ENCODE data around the gene ARFGAP2.

ARFGAP2 gene

DNA sequence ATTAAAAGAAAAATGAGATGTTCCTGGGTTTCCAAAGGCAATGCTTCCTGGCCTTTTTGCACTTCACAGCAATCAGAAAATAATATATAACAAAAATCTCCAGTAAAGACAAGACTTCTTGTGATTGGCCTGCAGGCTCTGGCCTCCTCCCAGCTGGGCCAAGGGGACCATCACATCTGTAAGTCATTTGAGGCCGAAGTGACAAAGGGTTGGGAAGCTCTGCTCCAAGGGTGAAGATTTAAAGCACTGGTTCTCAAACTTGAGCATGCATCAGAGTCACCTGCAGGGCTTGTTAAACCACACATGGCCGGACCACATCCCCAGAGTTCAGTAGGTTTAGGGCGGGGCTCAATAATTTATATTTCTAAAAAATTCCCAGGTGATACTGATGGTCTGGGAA is 32.1 kb downstream of the ARFGAP2 start:
- no peaks in the 10 kb centered on the region for H3K27me3 ChIP-seq (ENCODE audit: insufficient read depth, low read length)
- WGBS: 96% methylated on average over 3 of the region's 3 CpGs

DNA sequence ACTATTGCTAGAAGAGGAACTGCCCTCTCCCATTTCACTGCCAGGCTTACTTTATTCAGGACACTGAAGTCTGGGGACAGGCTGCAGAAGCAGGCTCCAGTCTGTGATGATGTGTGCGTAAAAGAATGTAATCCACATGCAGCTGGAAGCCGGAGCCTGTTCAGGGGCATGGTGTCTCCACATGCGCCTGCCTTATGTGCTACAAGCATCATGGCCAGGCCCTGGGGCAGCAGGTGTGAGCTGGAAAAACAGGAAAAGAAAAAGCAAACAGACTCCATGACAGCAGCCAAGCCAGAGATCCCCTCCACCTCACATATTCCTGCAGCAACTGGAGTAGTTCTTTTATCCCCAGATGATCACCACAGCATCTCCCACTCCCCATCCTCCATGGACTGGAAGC is 33.4 kb downstream of the ARFGAP2 start:
- H3K4me1 ChIP-seq (ENCODE audit: insufficient read depth, low read length): no peaks in the 10 kb centered on the region
- 82% methylated on average over 3 of the region's 3 CpGs for WGBS
- no peak overlapping the region for H3K27ac ChIP-seq (ENCODE audit: low read depth, low read length)
- no peaks in the 10 kb centered on the region; the same call in 1 of the 2 replicates for H3K36me3 ChIP-seq (ENCODE audit: insufficient read depth, low read length)
- no peaks in the 10 kb centered on the region for H3K27me3 ChIP-seq (ENCODE audit: insufficient read depth, low read length)
- no peak overlapping the region for H3K9ac ChIP-seq (ENCODE audit: low read depth, low read length)
- H3K9me3 ChIP-seq (ENCODE audit: insufficient read depth, low read depth, low read length): no peaks in the 10 kb centered on the region
- H3K4me3 ChIP-seq (ENCODE audit: low read length): no peak overlapping the region

More for the DNA sequence above, 32.1 kb downstream of the ARFGAP2 start:
- H3K36me3 ChIP-seq (ENCODE audit: insufficient read depth, low read length): no peaks in the 10 kb centered on the region
- H3K4me3 ChIP-seq (ENCODE audit: low read length): no peak overlapping the region
- H3K27ac ChIP-seq (ENCODE audit: low read depth, low read length): no peak overlapping the region
- H3K9me3 ChIP-seq (ENCODE audit: insufficient read depth, low read depth, low read length): no peaks in the 10 kb centered on the region
- no peaks in the 10 kb centered on the region for H3K4me1 ChIP-seq (ENCODE audit: insufficient read depth, low read length)
- H3K9ac ChIP-seq (ENCODE audit: low read depth, low read length): no peak overlapping the region

DNA sequence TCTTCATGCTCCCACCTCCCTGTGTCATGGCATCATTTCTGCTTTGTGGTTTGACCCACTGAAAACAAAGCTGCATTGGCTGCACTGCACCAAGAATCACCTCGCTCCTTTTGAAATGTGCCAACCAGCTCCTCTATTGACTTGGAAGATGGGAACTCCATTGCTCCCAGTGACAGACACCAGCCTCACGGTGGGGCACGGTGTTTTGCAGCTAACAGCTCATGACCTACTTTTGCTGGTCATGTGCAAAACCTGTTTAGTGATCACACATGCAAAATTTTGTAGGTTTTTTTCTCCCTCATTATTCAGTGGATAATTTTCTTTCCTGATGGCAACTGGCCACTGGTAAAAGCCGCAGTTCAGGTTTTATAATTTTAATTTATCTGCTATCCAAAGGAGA is 36.8 kb downstream of the ARFGAP2 start:
- H3K4me1 ChIP-seq (ENCODE audit: insufficient read depth, low read length): no peaks in the 10 kb centered on the region
- H3K9ac ChIP-seq (ENCODE audit: low read depth, low read length): no peak overlapping the region
- H3K36me3 ChIP-seq (ENCODE audit: insufficient read depth, low read length): peaks cover 3% of the 10 kb centered on the region; the same call in 1 of the 2 replicates
- H3K27ac ChIP-seq (ENCODE audit: low read depth, low read length): no peak overlapping the region
- no peak overlapping the region for H3K4me3 ChIP-seq (ENCODE audit: low read length)
- 97% methylated on average over 3 of the region's 4 CpGs for WGBS
- H3K9me3 ChIP-seq (ENCODE audit: insufficient read depth, low read depth, low read length): no peaks in the 10 kb centered on the region
- H3K27me3 ChIP-seq (ENCODE audit: insufficient read depth, low read length): no peaks in the 10 kb centered on the region

GRCh38 chr11:47137476-47137875 is 39.2 kb downstream of the ARFGAP2 start:
- Histone ChIP-seq H3K9me3 (ENCODE audit: insufficient read depth, low read depth, low read length) (no peaks in the 10 kb centered on the region), H3K27me3 (ENCODE audit: insufficient read depth, low read length) (no peaks in the 10 kb centered on the region), H3K9ac (ENCODE audit: low read depth, low read length) (no peak overlapping the region), H3K4me1 (ENCODE audit: insufficient read depth, low read length) (no peaks in the 10 kb centered on the region), H3K36me3 (ENCODE audit: insufficient read depth, low read length) (peaks cover 3% of the 10 kb centered on the region; the same call in 1 of the 2 replicates), H3K4me3 (ENCODE audit: low read length) (no peak overlapping the region), H3K27ac (ENCODE audit: low read depth, low read length) (no peak overlapping the region)
- WGBS: 94% methylated on average over 2 of the region's 2 CpGs

- no peaks in the 10 kb centered on the region for H3K9me3 ChIP-seq (ENCODE audit: insufficient read depth, low read depth, low read length)
- no peaks in the 10 kb centered on the region for H3K27me3 ChIP-seq (ENCODE audit: insufficient read depth, low read length)
- no peak overlapping the region for H3K9ac ChIP-seq (ENCODE audit: low read depth, low read length)
- no peak overlapping the region for H3K27ac ChIP-seq (ENCODE audit: low read depth, low read length)
- H3K4me3 ChIP-seq (ENCODE audit: low read length): no peak overlapping the region
- peaks cover 3% of the 10 kb centered on the region; the same call in 1 of the 2 replicates for H3K36me3 ChIP-seq (ENCODE audit: insufficient read depth, low read length)
- H3K4me1 ChIP-seq (ENCODE audit: insufficient read depth, low read length): no peaks in the 10 kb centered on the region
- 100% methylated on average over 3 of the region's 3 CpGs for WGBS
These were observed 39.8 kb downstream of the ARFGAP2 start for GRCh38 chr11:47136921-47137320.

GRCh38 chr11:47136327-47136726 is 40.4 kb downstream of the ARFGAP2 start:
- H3K36me3 ChIP-seq (ENCODE audit: insufficient read depth, low read length): peaks cover 3% of the 10 kb centered on the region; the same call in 1 of the 2 replicates
- H3K27me3 ChIP-seq (ENCODE audit: insufficient read depth, low read length): no peaks in the 10 kb centered on the region
- H3K9ac ChIP-seq (ENCODE audit: low read depth, low read length): no peak overlapping the region
- H3K4me1 ChIP-seq (ENCODE audit: insufficient read depth, low read length): no peaks in the 10 kb centered on the region
- H3K4me3 ChIP-seq (ENCODE audit: low read length): no peak overlapping the region
- 81% methylated on average over 3 of the region's 3 CpGs for WGBS
- H3K27ac ChIP-seq (ENCODE audit: low read depth, low read length): no peak overlapping the region
- no peaks in the 10 kb centered on the region for H3K9me3 ChIP-seq (ENCODE audit: insufficient read depth, low read depth, low read length)

- Histone ChIP-seq H3K36me3 (ENCODE audit: insufficient read depth, low read length) (peaks cover 2% of the 10 kb centered on the region; the same call in 1 of the 2 replicates), H3K27me3 (ENCODE audit: insufficient read depth, low read length) (no peaks in the 10 kb centered on the region), H3K9me3 (ENCODE audit: insufficient read depth, low read depth, low read length) (no peaks in the 10 kb centered on the region), H3K4me3 (ENCODE audit: low read length) (no peak overlapping the region), H3K9ac (ENCODE audit: low read depth, low read length) (no peak overlapping the region), H3K4me1 (ENCODE audit: insufficient read depth, low read length) (peaks cover 11% of the 10 kb centered on the region), H3K27ac (ENCODE audit: low read depth, low read length) (no peak overlapping the region)
- WGBS: 100% methylated on average over 1 of the region's 1 CpG
These were observed 43.7 kb downstream of the ARFGAP2 start for GRCh38 chr11:47132981-47133380.

- Histone ChIP-seq H3K4me3 (ENCODE audit: low read length) (no peak overlapping the region), H3K9me3 (ENCODE audit: insufficient read depth, low read depth, low read length) (no peaks in the 10 kb centered on the region), H3K27me3 (ENCODE audit: insufficient read depth, low read length) (no peaks in the 10 kb centered on the region), H3K27ac (ENCODE audit: low read depth, low read length) (no peak overlapping the region), H3K4me1 (ENCODE audit: insufficient read depth, low read length) (peaks cover 11% of the 10 kb centered on the region), H3K9ac (ENCODE audit: low read depth, low read length) (no peak overlapping the region), H3K36me3 (ENCODE audit: insufficient read depth, low read length) (no peaks in the 10 kb centered on the region)
These were observed 44.2 kb downstream of the ARFGAP2 start for GRCh38 chr11:47132490-47132889.

DNA sequence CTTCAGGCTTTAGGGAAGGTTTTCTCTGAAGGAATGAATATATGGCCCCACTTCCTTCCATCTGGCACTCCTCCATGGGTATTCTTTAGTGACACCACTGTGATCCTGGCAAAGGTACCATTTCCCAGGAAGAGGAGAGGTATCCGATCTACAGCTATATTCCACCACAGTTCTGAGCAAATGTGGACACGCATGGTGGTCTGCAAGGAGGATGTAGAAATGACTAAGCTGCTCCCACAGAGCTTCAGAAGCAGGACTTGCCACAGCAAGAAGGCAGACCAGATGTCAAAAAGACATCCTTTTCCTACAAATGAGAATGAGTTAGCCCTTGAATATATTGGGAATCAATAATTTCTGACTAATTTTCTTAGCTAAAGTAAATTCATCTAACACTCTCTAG is 45.5 kb downstream of the ARFGAP2 start:
- peaks cover 11% of the 10 kb centered on the region for H3K4me1 ChIP-seq (ENCODE audit: insufficient read depth, low read length)
- H3K27ac ChIP-seq (ENCODE audit: low read depth, low read length): peak overlapping the region; percentile 34; the same call in 1 of the 2 replicates
- no peaks in the 10 kb centered on the region for H3K36me3 ChIP-seq (ENCODE audit: insufficient read depth, low read length)
- H3K9me3 ChIP-seq (ENCODE audit: insufficient read depth, low read depth, low read length): no peaks in the 10 kb centered on the region
- H3K9ac ChIP-seq (ENCODE audit: low read depth, low read length): no peak overlapping the region
- 88% methylated on average over 2 of the region's 2 CpGs for WGBS
- H3K4me3 ChIP-seq (ENCODE audit: low read length): no peak overlapping the region
- H3K27me3 ChIP-seq (ENCODE audit: insufficient read depth, low read length): no peaks in the 10 kb centered on the region

- H3K9me3 ChIP-seq (ENCODE audit: insufficient read depth, low read depth, low read length): no peaks in the 10 kb centered on the region
- H3K36me3 ChIP-seq (ENCODE audit: insufficient read depth, low read length): no peaks in the 10 kb centered on the region
- H3K27me3 ChIP-seq (ENCODE audit: insufficient read depth, low read length): no peaks in the 10 kb centered on the region
- H3K27ac ChIP-seq (ENCODE audit: low read depth, low read length): peak overlapping the region; percentile 34; the same call in 1 of the 2 replicates
- no peak overlapping the region for H3K4me3 ChIP-seq (ENCODE audit: low read length)
- 40% methylated on average over 3 of the region's 3 CpGs for WGBS
- H3K4me1 ChIP-seq (ENCODE audit: insufficient read depth, low read length): peaks cover 11% of the 10 kb centered on the region
- no peak overlapping the region for H3K9ac ChIP-seq (ENCODE audit: low read depth, low read length)
These were observed 46.1 kb downstream of the ARFGAP2 start for GRCh38 chr11:47130543-47130942.

- H3K9me3 ChIP-seq (ENCODE audit: insufficient read depth, low read depth, low read length): no peaks in the 10 kb centered on the region
- H3K4me1 ChIP-seq (ENCODE audit: insufficient read depth, low read length): peaks cover 14% of the 10 kb centered on the region
- H3K27me3 ChIP-seq (ENCODE audit: insufficient read depth, low read length): no peaks in the 10 kb centered on the region
- H3K27ac ChIP-seq (ENCODE audit: low read depth, low read length): no peak overlapping the region
- no peak overlapping the region for H3K4me3 ChIP-seq (ENCODE audit: low read length)
- H3K36me3 ChIP-seq (ENCODE audit: insufficient read depth, low read length): no peaks in the 10 kb centered on the region
- no peak overlapping the region for H3K9ac ChIP-seq (ENCODE audit: low read depth, low read length)
- 83% methylated on average over 1 of the region's 2 CpGs for WGBS
These were observed 49.5 kb downstream of the ARFGAP2 start for GRCh38 chr11:47127213-47127612.

DNA sequence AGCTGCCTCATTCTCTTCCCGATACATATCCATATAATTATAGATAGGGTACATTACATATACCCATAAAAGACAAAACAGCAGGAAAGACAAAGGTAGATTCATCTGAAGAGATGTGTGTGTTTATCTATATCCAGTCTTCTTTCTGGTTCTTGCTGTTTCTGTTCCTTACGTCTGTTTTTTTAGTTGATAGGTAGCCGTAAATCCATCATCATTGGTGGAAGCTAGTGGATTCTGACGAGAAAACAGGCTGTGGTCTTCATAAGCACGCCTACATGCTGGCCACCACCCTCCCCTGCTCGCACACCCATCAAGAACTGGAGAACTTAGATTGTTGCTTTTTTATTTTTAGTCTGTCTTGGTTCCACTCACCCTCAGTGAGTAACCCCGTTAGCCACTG is 51.6 kb downstream of the ARFGAP2 start:
- no peaks in the 10 kb centered on the region for H3K36me3 ChIP-seq (ENCODE audit: insufficient read depth, low read length)
- H3K4me3 ChIP-seq (ENCODE audit: low read length): no peak overlapping the region
- no peaks in the 10 kb centered on the region for H3K9me3 ChIP-seq (ENCODE audit: insufficient read depth, low read depth, low read length)
- H3K4me1 ChIP-seq (ENCODE audit: insufficient read depth, low read length): peaks cover 2% of the 10 kb centered on the region; the same call in 1 of the 2 replicates
- no peaks in the 10 kb centered on the region for H3K27me3 ChIP-seq (ENCODE audit: insufficient read depth, low read length)
- no peak overlapping the region for H3K27ac ChIP-seq (ENCODE audit: low read depth, low read length)
- H3K9ac ChIP-seq (ENCODE audit: low read depth, low read length): no peak overlapping the region
- whole genome bisulfite sequencing: 90% methylated on average over 4 of the region's 7 CpGs

All from HUES64 (cell line).